HG03097 (cell line): Measurements from ENCODE around the gene TMEM259.
A peak's percentile ranks its signal among the peaks of the same experiment; 100 is the strongest.
"Not testable (repeated sequence)": the region's sequence is repeated elsewhere in the genome, so short reads cannot be mapped to it uniquely, and the experiment has no call there.

ENCODE experiments used
- ATAC-seq: cut with Tn5 transposase; IDR thresholded peaks from one replicate; pipeline ENCODE4 v1.9.1; 2021; ENCODE audit not compliant: unreplicated experiment, low FRiP score

Gene TMEM259

DNA sequence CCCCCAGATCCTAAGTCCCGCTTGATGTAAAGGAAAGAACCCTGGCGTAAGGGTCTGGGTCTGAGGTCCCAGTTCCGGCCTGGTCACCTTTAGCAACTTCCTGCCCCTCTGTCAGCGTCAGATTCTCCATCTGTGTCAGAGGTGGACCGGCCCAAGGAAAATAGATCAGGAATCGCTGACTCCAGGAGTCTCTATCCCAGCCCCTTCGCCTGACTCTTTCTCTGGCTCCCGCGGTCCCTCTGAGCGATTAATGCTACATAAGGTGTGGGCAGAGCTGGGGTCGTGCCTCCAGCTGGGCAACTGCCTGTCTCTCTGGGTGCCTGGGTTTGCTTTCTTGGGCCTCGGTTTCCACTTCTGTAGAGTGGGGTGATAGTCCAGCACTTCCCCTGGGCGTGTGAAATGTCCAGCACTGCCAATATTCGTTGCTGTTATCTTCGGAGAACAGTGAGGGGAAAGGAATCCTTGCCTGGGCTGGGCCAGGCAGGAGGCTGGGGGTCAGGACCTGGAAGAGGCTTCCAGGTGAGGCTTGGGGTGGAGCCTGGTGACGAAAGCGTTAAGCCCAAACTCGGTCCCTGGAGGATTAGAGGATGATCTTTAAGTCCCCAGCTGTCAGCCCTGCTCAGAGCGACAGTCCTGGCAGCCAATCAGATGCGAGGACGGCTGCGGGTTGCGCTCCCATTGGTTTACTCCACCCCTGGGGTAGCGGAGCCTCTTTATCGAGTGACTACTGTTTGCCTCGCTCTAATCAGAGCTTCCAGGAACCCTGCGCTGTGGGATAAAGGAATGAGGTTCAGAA lies 19.8 kb upstream of the TMEM259 start:
- ATAC-seq = peak; percentile 34

GRCh38 chr19:1039646-1040475 lies 18.9 kb upstream of the TMEM259 start, which contains the start of gene ABCA7:
Gene ABCA7 (plus strand): TSS chr19:1040107. CDS start chr19:1041362, 1,255 bp downstream.
- ATAC-seq = peak; percentile 69

DNA sequence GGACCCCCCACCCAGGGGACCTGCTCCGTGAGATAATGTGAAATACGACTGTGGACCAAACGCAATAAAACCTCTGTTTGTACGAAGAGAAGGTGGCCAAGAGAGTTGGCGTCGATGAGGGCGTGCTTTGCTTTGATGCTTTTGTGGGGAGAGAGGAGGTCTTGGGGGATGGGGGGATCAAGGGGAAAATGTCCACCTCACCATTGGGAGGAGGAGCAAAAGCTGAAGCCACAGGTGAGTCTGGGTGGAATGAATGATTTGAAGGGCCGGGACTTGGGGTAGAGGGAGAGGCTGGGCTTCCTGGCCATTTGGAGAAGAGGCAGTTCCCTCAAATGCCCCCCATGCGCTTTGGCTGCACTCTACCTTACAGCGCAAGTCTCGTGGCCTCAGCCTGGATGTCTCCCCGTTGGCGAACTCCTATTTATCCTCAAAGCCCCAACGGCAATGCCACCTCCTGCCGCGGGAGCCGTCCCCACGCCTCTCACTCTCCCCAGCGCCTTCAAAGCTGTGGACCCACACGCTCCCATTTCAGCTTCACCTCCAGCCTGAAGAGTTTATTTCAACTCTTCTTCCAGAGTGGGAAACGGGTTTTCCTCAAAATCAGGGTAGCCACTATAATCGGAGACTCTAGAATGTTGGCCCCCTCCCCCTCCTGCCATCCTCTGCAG lies 18.2 kb upstream of the TMEM259 start:
- ATAC-seq = no peak

GRCh38 chr19:1037621-1038064 lies 16.7 kb upstream of the TMEM259 start:
- no peak for ATAC-seq

- ATAC-seq = no peak
These were observed 15.2 kb upstream of the TMEM259 start for GRCh38 chr19:1035998-1036621.

DNA sequence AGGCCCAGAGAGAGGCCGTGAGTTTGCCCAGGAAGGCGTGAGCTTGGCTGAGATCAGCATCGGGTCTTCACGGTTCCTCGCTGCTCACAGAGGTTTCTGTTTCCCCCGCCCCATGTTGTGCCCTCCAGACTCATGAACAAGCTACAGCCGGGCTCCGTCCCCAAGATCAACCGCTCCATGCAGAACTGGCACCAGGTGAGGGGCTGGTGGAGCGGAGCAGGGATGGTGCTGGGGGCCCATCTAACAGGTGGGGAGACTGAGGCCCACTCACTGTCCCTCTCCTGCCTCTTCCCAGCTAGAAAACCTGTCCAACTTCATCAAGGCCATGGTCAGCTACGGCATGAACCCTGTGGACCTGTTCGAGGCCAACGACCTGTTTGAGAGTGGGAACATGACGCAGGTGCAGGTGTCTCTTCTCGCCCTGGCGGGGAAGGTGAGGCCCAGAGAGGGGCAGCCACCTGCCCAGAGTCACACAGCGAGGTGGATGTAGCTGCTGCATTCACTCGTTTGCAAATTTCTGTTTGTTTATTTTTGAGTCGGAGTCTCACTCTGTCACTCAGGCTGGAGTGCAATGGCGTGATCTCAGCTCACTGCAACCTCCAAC lies 11.4 kb upstream of the TMEM259 start:
- no peak for ATAC-seq

DNA sequence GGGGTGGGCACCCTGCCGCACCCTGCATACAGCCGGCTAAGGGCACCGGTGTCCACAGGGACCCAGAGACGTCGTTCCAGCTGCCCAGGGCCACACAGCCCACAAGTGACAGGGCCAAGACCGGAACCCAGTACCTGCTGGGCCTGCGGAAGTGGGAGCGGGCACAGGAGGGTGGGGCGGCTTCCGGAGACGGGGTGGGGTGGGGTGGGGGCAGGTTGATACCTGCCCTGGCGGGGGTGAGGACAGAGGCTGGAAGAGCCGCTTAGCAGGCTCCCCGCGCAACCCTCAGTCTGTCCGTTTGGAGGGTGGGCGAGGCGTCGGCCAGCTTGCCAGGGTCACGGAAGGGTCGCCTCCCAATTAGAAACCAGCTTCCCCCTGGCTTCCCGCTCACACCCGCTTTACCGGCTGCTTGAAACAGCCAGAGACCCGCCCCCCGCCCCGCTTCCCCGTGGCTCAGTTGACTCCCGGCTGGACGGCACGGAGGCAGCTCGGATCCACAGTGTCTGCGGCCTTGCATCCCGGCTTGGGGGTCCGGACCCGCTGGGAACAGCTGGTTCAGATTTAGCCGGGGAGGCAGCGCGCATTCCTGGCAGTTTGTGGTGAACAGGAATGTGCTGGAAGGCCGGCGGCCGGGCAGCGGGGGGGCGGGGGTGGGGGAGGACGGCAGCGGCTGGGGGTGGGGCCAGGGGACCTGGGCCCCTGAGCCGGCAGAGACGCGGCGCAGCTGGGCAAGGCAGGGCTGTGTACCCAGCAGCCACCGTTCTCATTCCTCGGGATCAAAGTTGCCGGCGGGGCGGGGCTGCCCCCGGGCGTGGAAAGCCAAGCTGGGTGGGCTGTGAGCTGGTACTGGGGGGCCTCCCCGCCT lies 7.4 kb upstream of the TMEM259 start:
- ATAC-seq = no peak

GRCh38 chr19:1027650-1028061 lies 6.7 kb upstream of the TMEM259 start:
- ATAC-seq = no peak

GRCh38 chr19:1026783-1027649 lies 6.1 kb upstream of the TMEM259 start:
- ATAC-seq = peak; percentile 22

DNA sequence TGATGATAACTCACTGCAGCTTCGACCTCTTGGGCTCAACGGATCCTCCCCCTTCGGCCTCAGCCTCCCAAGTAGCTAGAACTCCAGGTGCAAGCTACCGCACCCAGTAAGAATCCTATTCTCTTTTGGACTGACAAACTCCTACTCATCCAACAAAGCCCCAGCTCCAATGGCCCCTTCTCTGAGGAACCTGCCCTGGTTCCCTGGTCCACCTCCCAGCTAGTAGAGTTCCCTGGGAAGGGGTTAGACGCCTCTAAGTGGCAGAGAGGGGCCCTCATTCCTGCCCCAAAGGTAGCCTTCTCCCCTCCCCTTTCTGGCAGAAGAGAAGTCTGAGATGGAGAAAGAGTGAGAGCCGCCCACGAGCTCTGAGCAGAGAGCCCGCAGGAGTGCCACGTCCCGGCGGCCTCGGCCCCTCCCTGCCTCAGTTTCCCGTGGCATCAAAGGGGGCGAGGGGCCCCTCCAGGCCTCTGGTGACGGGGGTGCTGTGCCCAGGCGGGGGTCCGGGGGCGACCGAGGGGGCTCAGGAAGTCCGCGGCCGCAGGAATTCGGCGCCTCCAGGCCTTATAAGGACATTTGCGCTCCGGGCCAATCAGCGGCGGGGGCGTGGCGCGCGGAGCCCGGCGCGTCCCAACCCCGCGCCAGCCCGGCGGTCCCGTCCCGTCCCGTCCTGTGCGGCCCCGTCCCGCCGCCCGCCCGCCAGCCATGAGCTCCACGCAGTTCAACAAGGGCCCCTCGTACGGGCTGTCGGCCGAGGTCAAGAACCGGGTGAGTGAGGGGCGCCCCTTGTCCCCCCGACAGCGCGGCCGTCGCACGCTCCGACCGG lies 5.2 kb upstream of the TMEM259 start, which contains the start of gene CNN2:
CNN2 (plus strand) TSS at position 649 of the 823 bp plus-strand sequence; CDS start at position 703, 54 bp downstream.
- ATAC-seq = peak; percentile 34

- ATAC-seq = not testable (repeated sequence)
These were observed 4.2 kb upstream of the TMEM259 start for GRCh38 chr19:1025080-1025479.

GRCh38 chr19:1023883-1024188 lies 2.9 kb upstream of the TMEM259 start:
- ATAC-seq = not testable (repeated sequence)

- no peak for ATAC-seq
These were observed 699 bp downstream of the TMEM259 start for GRCh38 chr19:1019980-1020867.

- ATAC-seq = no peak
These were observed 1.3 kb downstream of the TMEM259 start for GRCh38 chr19:1019616-1019961.

DNA sequence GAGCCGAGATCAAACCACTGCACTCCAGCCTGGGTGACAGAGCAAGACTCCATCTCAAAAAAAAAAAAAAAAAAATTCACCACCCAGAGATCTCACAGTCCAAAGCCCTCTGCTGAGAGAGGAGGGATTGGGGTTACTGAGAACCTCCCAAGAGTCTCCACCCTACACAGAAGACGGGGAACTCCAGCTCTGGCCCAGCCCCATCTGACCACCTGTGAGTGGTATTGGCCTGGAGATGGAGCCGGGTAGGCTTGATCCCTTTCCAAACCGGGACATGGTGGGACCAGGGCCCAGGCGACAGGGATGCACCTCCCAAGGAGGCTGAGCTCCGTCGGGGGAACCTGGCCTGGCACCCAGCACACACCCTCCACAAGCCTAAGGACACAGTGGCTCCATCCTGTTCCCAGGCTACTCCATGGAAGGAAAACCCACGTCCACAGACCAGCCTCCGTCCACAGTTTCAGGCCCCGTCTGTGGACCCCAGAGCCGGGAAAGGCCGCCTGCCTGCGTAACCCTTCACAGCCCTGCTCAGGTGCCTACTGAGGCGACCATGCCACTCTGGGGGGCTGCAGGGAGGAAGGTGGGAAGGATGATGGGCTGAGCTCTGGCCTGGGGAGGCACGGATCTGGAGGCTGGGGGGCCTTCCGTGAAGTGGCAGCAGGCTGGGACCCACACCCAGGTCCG lies 1.8 kb downstream of the TMEM259 start:
- no peak for ATAC-seq

GRCh38 chr19:1018393-1018792 lies 2.5 kb downstream of the TMEM259 start:
- no peak for ATAC-seq
